NCI-H1092 (cell line): ENCODE data around the gene HLA-DQA1.
"Not testable (repeated sequence)": the region's sequence is repeated elsewhere in the genome, so short reads cannot be mapped to it uniquely, and the experiment has no call there.

Experiments
- DNase-seq: peaks from one replicate; lab custom pipeline; 2025; lab: John Stamatoyannopoulos, UW

Gene HLA-DQA1

GRCh38 chr6:32622545-32623401, 14.4 kb upstream of the HLA-DQA1 start:
- DNase-seq, result no peak

- no peak for DNase-seq
These were observed 13.5 kb upstream of the HLA-DQA1 start for GRCh38 chr6:32623693-32624092.

GRCh38 chr6:32624565-32624964, 12.6 kb upstream of the HLA-DQA1 start:
- no peak for DNase-seq

GRCh38 chr6:32625137-32625536, 12.1 kb upstream of the HLA-DQA1 start:
- DNase-seq, result no peak

- DNase-seq, result no peak
These were observed 10.0 kb upstream of the HLA-DQA1 start for GRCh38 chr6:32627249-32627648.

- no peak for DNase-seq
These were observed 9.4 kb upstream of the HLA-DQA1 start for GRCh38 chr6:32627831-32628230.

GRCh38 chr6:32629793-32630192, 7.4 kb upstream of the HLA-DQA1 start:
- not testable (repeated sequence) for DNase-seq

GRCh38 chr6:32635526-32636123, 1.6 kb upstream of the HLA-DQA1 start:
- DNase-seq, result no peak

- no peak for DNase-seq
These were observed 677 bp downstream of the HLA-DQA1 start for GRCh38 chr6:32637883-32638282.

- DNase-seq, result no peak
These were observed 1.5 kb downstream of the HLA-DQA1 start for GRCh38 chr6:32638532-32639219.

- no peak for DNase-seq
These were observed 2.5 kb downstream of the HLA-DQA1 start for GRCh38 chr6:32639440-32640394.

- no peak for DNase-seq
These were observed 3.9 kb downstream of the HLA-DQA1 start for GRCh38 chr6:32641122-32641521.

- DNase-seq, result not testable (repeated sequence)
These were observed 4.8 kb downstream of the HLA-DQA1 start for GRCh38 chr6:32641785-32642719.

- no peak for DNase-seq
These were observed 5.5 kb downstream of the HLA-DQA1 start for GRCh38 chr6:32642720-32643106.

GRCh38 chr6:32643904-32644303, 6.7 kb downstream of the HLA-DQA1 start:
- no peak for DNase-seq

GRCh38 chr6:32645047-32645703, 8.0 kb downstream of the HLA-DQA1 start:
- no peak for DNase-seq

- no peak for DNase-seq
These were observed 18.1 kb downstream of the HLA-DQA1 start for GRCh38 chr6:32655203-32655710.

GRCh38 chr6:32657329-32657728, 20.1 kb downstream of the HLA-DQA1 start:
- DNase-seq, result not testable (repeated sequence)

- DNase-seq, result not testable (repeated sequence)
These were observed 20.6 kb downstream of the HLA-DQA1 start for GRCh38 chr6:32657819-32658218.
